Transverse colon (tissue), 4 donors: ENCODE data around the gene ADH1A. TPM values are rescaled to one million over a fixed set of nuclear protein-coding genes. Genes with fewer than 3 reads are reported as not detected.

Experiments
- DNase-seq: peaks from one replicate; pipeline ENCODE4 v3.0.0-alpha.2; 2019
- H3K27ac ChIP-seq, 4 donors: fragments of 200-600 bp; sonication (generic); 2 replicates each; pipeline ENCODE4 v1.5.1; 2016 to 2018; ENCODE audit warnings: inconsistent platforms in 4 of 4
- H3K27me3 ChIP-seq: fragments of 200-600 bp; sonication (generic); 2 replicates; pipeline ENCODE4 v1.5.1; 2017; ENCODE audit warnings: inconsistent platforms
- H3K36me3 ChIP-seq, 4 donors: fragments of 200-600 bp; sonication (generic); 2 replicates each; pipeline ENCODE4 v1.5.1; 2017 to 2019; ENCODE audit warnings: inconsistent platforms in 4 of 4
- H3K4me1 ChIP-seq, 4 donors: fragments of 200-600 bp; sonication (generic); 2 replicates each; pipeline ENCODE4 v1.5.1; 2017 to 2020; ENCODE audit warnings: inconsistent platforms in 4 of 4
- H3K4me3 ChIP-seq, 4 donors: fragments of 200-600 bp; sonication (generic); 1 replicate in 1 of 4; 2 replicates in 3 of 4; pipeline versions ENCODE4 v1.5.1 to v1.6.1; 2017 to 2019; ENCODE audit warnings: inconsistent platforms in 4 of 4
- H3K9me3 ChIP-seq, 2 donors: fragments of 200-600 bp; sonication (generic); 2 replicates each; pipeline ENCODE4 v1.5.1; 2017 to 2019; ENCODE audit warnings: inconsistent platforms in 2 of 2
- CTCF ChIP-seq, 5 experiments: fragments of 200-600 bp in 3 of 5; fragments of 450-650 bp in 2 of 5; sonication (generic) in 3 of 5; IDR thresholded peaks; 1 replicate in 2 of 5; 2 replicates in 3 of 5; pipeline ENCODE4 v1.5.1; 2016 to 2017; ENCODE audit warnings: antibody characterized with exemption in 5 of 5, inconsistent platforms in 3 of 5, mild to moderate bottlenecking in 2 of 5, moderate library complexity in 1 of 5
- EP300 ChIP-seq: sonication (generic); formaldehyde crosslinking; IDR thresholded peaks from one replicate; pipeline ENCODE4 v1.6.1; 2017; ENCODE audit warnings: antibody characterized with exemption, low read depth
- POLR2A ChIP-seq: fragments of 450-650 bp; IDR thresholded peaks from one replicate; pipeline ENCODE4 v1.6.1; 2016; ENCODE audit warnings: antibody characterized with exemption, mild to moderate bottlenecking, moderate library complexity
- POLR2AphosphoS5 ChIP-seq, 3 donors: sonication (generic); formaldehyde crosslinking; IDR thresholded peaks; one replicate each; pipeline ENCODE4 v1.6.1; 2016; ENCODE audit warnings: antibody characterized with exemption in 3 of 3
- WGBS, 2 donors: methylation state at CpG; one replicate each; pipeline ENCODE4 v1.1.5; 2018; ENCODE audit warnings: low coverage in 1 of 2; 5-methylcytosine and 5-hydroxymethylcytosine counted together
- in situ Hi-C, 4 donors: fragments of 200-750 bp; cut with MboI; loops; one replicate each; pipeline versions ENCODE4 v1.15.0 to v1.15.1; 2017; ENCODE audit warnings: low sequenced_read_pairs in 3 of 4, low pct_ligation_motif_present in 1 of 4, low pct_unique_long_range_greater_than_20kb in 1 of 4
- intact Hi-C: fragments of 100-400 bp; cut with DNase I; formaldehyde crosslinking; loops from one replicate; pipeline ENCODE4 v1.15.1; 2023; ENCODE audit warnings: low total_unique reads
- total RNA-seq, 4 donors: library from RNA; depleted of rRNA; stranded (reverse); fragments of >200 nt; gene quantifications; one replicate each; pipeline ENCODE4 v1.1.0, GENCODE V29; 2016

ADH1A gene
- not detected for total RNA-seq

DNA sequence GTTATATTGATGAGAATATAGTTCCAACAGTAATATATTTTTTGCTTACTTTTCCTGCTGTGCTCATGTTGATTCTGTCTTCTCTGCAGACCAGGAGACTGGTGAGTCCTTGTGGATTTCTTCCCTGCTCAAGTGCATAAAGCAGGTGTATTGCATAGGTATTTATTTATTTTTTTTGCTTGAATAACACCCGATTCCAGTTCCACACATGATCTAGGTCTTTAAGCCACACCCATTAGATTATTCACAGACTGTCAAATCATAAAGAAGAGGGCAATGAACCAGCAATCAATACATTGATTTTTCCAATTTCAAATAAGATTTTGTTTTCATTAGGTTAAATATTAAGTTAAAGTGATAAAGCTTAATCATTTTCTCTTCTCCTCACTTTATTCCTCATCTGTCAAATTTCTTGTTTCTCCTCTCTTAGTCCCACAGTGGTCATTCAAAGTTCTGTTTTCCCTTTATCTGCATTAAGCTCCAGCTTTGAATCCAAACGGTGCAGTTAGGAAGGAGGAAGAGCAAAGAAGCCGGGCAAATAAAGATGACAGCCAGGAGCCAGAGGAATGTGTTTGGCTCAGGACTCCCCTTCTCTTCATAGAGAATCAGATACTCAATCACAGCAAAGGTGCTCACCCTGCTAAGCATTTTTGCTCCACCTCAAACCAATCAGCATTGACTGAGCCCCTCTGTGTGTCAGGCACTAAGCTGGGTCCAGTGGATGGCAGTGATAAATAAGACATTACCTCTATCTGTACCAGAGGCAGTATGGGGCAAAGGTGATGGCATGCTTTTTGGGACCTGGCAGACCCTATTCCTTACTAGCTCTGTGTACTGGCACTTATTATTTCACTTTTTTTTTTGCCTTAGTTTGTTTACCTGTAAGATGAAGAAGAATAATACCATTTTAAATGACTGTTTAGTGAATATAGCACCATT is at the start of gene ADH1A:
TSS of gene ADH1A (minus strand) at position 138 of the 939 bp plus-strand sequence. CDS start at position 67, 71 bp downstream.
- TF ChIP-seq EP300 (no peak), POLR2AphosphoS5 (IDR thresholded peaks at IDR 0.05) (no peak), CTCF (IDR thresholded peaks at IDR 0.05) (no peak), POLR2A (no peak)
- no peaks in the 10 kb centered on the region for H3K36me3 ChIP-seq
- WGBS, 2 donors, result 50 to 67% methylated on average over 3 of the region's 3 CpGs
- no peak for DNase-seq
- no peak within 1 kb of the TSS for H3K27ac ChIP-seq
- in situ Hi-C loops, result no loop called here
- intact Hi-C loops, result no loop called here
- no peaks in the 10 kb centered on the region for H3K27me3 ChIP-seq
- H3K4me1 ChIP-seq, result no peaks in the 10 kb centered on the region
- H3K4me3 ChIP-seq, result no peak within 1 kb of the TSS
- H3K9me3 ChIP-seq, result peaks cover 0 to 9% of the 10 kb centered on the region in 2 donors

- H3K27me3 ChIP-seq, result no peaks in the 10 kb centered on the region
- peaks cover 0 to 5% (median 0%) of the 10 kb centered on the region in 4 donors for H3K36me3 ChIP-seq
- in situ Hi-C loops (no loop called here), intact Hi-C loops (no loop called here)
- no peak for DNase-seq
- H3K4me3 ChIP-seq, result no peak overlapping the region
- H3K27ac ChIP-seq, result no peak overlapping the region
- WGBS, 2 donors, result 90% methylated on average over 3 of the region's 3 CpGs; no CpG with 5 or more reads in 1 of the 2 donors
- TF ChIP-seq POLR2AphosphoS5 (IDR thresholded peaks at IDR 0.05), result no peak
- TF ChIP-seq EP300, result no peak
- TF ChIP-seq POLR2A, result no peak
- no peak for TF ChIP-seq CTCF (IDR thresholded peaks at IDR 0.05)
- no peaks in the 10 kb centered on the region for H3K9me3 ChIP-seq
- H3K4me1 ChIP-seq, result no peaks in the 10 kb centered on the region
These were observed 48.4 kb upstream of the ADH1A start for GRCh38 chr4:99339172-99339571.

DNA sequence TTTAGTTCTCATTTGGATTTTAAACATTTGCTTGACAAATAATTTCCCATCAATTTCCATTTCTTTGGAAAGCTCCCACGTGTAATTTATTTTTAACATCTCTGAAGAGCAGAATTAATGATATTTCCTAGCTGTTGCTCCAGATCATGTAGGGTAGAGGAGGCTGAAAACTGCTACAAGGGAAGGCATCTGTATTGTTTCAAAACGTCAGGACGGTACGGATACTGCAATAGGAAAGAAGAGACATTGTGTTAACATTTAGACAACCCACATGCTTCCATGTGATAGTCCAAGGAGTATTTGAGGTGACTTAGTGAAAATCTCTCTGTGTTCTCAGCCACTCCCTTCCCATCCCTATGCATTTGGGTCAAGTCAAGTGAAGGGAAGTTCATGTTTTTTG is 45.8 kb upstream of the ADH1A start:
- peaks cover 0 to 1% (median 0%) of the 10 kb centered on the region in 4 donors for H3K36me3 ChIP-seq
- WGBS, 2 donors, result 62 to 70% methylated on average over 4 of the region's 4 CpGs
- no peak for TF ChIP-seq EP300
- peak in 1 of 3 donors; percentile 38 for TF ChIP-seq POLR2AphosphoS5 (IDR thresholded peaks at IDR 0.05)

DNA sequence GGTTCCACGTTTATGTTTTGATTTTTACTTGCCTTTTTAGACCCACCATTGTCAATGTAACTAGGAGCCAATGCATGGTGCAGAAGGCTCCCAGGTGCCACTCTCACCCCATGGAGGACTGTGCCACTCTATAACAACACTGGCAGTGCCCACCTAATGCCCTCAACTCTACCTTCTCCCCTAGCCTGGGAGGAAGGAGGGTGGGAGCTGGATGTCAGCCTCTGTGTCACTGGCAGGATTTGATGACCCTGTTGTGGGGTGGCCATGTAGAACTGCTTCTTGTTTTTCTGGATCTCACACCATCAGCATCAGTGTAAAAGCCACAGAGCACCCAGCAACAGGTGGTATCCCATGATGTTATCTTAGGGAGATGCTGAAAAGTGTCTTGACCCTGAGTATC is 44.1 kb upstream of the ADH1A start:
- Histone ChIP-seq H3K27me3 (no peaks in the 10 kb centered on the region), H3K4me3 (no peak overlapping the region), H3K4me1 (no peaks in the 10 kb centered on the region), H3K27ac (no peak overlapping the region), H3K9me3 (no peaks in the 10 kb centered on the region), H3K36me3 (no peaks in the 10 kb centered on the region)
- TF ChIP-seq POLR2AphosphoS5 (IDR thresholded peaks at IDR 0.05) (no peak), POLR2A (no peak), EP300 (no peak), CTCF (IDR thresholded peaks at IDR 0.05) (no peak)
- no peak for DNase-seq
- in situ Hi-C loops, result no loop called here
- intact Hi-C loops, result no loop called here
- 56% methylated on average over 1 of the region's 1 CpG; no CpG with 5 or more reads in 1 of the 2 donors for WGBS, 2 donors

More for the DNA sequence above, 45.8 kb upstream of the ADH1A start:
- Histone ChIP-seq H3K4me3 (no peak overlapping the region), H3K27me3 (no peaks in the 10 kb centered on the region), H3K4me1 (no peaks in the 10 kb centered on the region), H3K9me3 (no peaks in the 10 kb centered on the region), H3K27ac (no peak overlapping the region)
- intact Hi-C loops, result no loop called here
- DNase-seq, result no peak
- in situ Hi-C loops, result no loop called here
